HG02571 (cell line): ENCODE results near the gene TUT1.
"Not testable (repeated sequence)": the region's sequence is repeated elsewhere in the genome, so short reads cannot be mapped to it uniquely, and the experiment has no call there.

Source experiments
- ATAC-seq: cut with Tn5 transposase; IDR thresholded peaks from one replicate; pipeline ENCODE4 v1.9.1; 2021; ENCODE audit warnings: mild to moderate bottlenecking, moderate library complexity; ENCODE audit not compliant: unreplicated experiment

Gene TUT1

GRCh38 chr11:62605902-62606301, 14.6 kb upstream of the TUT1 start:
- ATAC-seq = no peak

- no peak for ATAC-seq
Measured at GRCh38 chr11:62605467-62605866, 14.1 kb upstream of the TUT1 start.

- ATAC-seq = no peak
Measured at GRCh38 chr11:62604460-62605120, 13.3 kb upstream of the TUT1 start.

- no peak for ATAC-seq
Measured at GRCh38 chr11:62603776-62604299, 12.5 kb upstream of the TUT1 start.

GRCh38 chr11:62603072-62603408, 11.7 kb upstream of the TUT1 start:
- no peak for ATAC-seq

- ATAC-seq = no peak
Measured at GRCh38 chr11:62602141-62603071, 11.1 kb upstream of the TUT1 start.

GRCh38 chr11:62601372-62602140, 10.2 kb upstream of the TUT1 start, which contains the start of gene MTA2:
Gene MTA2 (minus strand): TSS chr11:62601865. CDS start chr11:62601450, 415 bp downstream.
- peak; percentile 65 for ATAC-seq

- ATAC-seq = peak; percentile 17
Measured at GRCh38 chr11:62601122-62601371, 9.7 kb upstream of the TUT1 start.

- no peak for ATAC-seq
Measured at GRCh38 chr11:62600367-62601121, 9.2 kb upstream of the TUT1 start.

- no peak for ATAC-seq
Measured at GRCh38 chr11:62599901-62600300, 8.6 kb upstream of the TUT1 start.

- peak; percentile 43 for ATAC-seq
Measured at GRCh38 chr11:62599069-62599696, 7.9 kb upstream of the TUT1 start.

GRCh38 chr11:62595124-62595523, 3.8 kb upstream of the TUT1 start:
- ATAC-seq = no peak

- no peak for ATAC-seq
Measured at GRCh38 chr11:62593434-62594044, 2.2 kb upstream of the TUT1 start.

GRCh38 chr11:62592989-62593421, 1.7 kb upstream of the TUT1 start:
- ATAC-seq = no peak

GRCh38 chr11:62592146-62592815, 958 bp upstream of the TUT1 start:
- ATAC-seq = no peak

- no peak for ATAC-seq
Measured at GRCh38 chr11:62588966-62589637, 2.2 kb downstream of the TUT1 start.

GRCh38 chr11:62585356-62585755, 6.0 kb downstream of the TUT1 start:
- not testable (repeated sequence) for ATAC-seq

GRCh38 chr11:62581735-62582134, 9.6 kb downstream of the TUT1 start:
- not testable (repeated sequence) for ATAC-seq
